ENCODE data around the gene SPSB4.
"Not testable (repeated sequence)": the region's sequence is repeated elsewhere in the genome, so short reads cannot be mapped to it uniquely, and the experiment has no call there.

SPSB4 gene

DNA sequence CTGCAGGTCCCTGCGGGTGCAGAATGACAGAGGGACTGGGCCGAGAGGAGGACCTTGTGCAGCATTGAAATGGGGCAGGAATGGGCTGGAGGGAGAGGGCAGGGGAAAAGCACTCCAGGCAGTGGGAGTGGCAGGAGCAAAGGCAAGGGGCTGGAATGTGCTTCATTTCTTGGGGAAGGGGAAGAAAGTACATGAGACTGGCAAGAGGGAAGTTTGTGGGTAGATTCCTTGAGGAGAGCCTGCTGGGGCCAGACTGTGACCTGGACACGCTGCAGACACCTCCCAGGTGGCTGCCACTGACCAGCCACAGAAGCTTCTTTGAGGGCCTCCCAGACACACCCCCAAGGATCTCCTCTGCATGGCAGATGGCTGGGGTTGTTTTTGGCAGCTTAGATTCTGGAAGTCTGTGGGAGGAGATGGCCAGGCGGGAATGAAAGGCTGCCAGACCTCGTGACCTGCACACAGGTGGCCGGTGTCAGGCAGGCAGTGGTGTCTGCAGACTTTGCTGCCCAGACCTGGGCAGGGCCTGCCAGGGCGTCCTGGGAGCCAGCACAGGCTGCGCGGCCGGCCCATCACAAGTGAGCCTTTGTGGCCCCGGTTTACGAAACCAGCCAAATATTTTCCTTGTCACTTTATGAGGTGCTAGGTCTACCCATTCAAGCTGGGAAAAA lies 53.1 kb downstream of the SPSB4 start:
- Histone ChIP-seq H3K4me3 (ENCODE audit: low read depth, low read length) (no peak overlapping the region), H3K4me1 (ENCODE audit: control insufficient read depth, insufficient read depth, low read length) (peaks cover 5% of the 10 kb centered on the region), H3K27me3 (ENCODE audit: control insufficient read depth, insufficient read depth, low read length) (no peaks in the 10 kb centered on the region), H3K9ac (ENCODE audit: low read depth, low read length) (no peak overlapping the region), H3K36me3 (ENCODE audit: control insufficient read depth, insufficient read depth, low read length) (no peaks in the 10 kb centered on the region), H3K9me3 (ENCODE audit: control insufficient read depth, insufficient read depth, low read length) (no peaks in the 10 kb centered on the region)

DNA sequence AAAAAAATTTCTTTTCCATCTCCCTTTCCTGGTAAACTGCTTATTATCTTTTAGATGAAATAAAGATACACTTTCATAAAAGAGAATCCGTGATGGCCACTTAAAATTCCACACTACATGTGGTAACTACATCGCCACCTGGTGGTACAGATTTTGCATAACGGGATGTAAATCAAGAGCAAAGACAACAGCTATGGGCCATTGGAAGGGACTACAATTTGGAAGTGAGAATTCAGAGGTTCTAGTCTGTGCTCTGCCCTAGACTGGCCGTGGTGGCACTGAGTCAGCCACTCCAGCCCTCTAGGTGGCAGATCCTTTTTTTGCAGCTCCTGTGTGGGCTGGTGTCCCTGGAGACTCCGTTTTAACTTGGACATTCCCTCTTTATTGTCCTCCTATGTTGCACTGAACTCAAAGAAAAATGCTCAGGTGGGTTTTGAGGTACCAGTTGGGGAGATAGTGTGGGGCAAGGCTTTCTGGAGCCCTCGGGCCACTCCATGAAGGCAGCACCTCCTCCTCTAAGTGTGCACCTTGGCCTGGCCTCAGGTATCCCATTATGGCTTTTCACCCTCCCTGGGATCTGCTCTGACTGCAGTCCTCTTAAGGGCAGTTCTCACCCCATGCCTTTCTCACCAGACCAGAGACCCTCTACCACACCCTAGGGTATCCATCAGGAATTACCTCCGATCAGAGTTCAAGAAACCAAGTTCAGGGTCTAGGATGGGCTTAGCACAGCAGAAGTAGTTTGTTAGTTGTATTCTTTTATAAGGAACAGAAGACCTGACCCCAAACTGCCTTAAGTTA lies 54.9 kb downstream of the SPSB4 start:
- Histone ChIP-seq H3K36me3 (ENCODE audit: control insufficient read depth, insufficient read depth, low read length) (no peaks in the 10 kb centered on the region), H3K9ac (ENCODE audit: low read depth, low read length) (no peak overlapping the region), H3K4me3 (ENCODE audit: low read depth, low read length) (no peak overlapping the region), H3K27me3 (ENCODE audit: control insufficient read depth, insufficient read depth, low read length) (no peaks in the 10 kb centered on the region), H3K9me3 (ENCODE audit: control insufficient read depth, insufficient read depth, low read length) (no peaks in the 10 kb centered on the region), H3K4me1 (ENCODE audit: control insufficient read depth, insufficient read depth, low read length) (peaks cover 5% of the 10 kb centered on the region)

DNA sequence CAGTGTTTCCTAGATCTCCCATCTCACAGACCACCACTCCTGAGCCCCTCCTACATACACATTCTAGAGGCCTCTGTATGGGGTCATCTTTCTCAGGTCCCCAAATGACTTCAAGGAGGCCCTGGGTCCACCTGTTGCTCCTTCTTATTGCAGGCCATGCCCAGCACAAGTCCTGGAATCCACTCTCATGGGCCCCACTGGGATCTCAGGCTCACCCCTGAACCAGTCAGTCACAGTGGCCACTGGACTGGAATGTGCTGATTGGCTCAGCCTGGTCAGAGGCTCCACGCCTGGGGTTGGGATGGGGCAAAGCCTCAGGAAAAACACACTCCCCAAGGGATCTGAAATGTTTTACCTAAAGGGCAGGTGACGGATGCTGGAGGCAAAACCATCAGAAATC lies 55.7 kb downstream of the SPSB4 start:
- H3K4me3 ChIP-seq (ENCODE audit: low read depth, low read length) = no peak overlapping the region
- peaks cover 5% of the 10 kb centered on the region for H3K4me1 ChIP-seq (ENCODE audit: control insufficient read depth, insufficient read depth, low read length)
- H3K36me3 ChIP-seq (ENCODE audit: control insufficient read depth, insufficient read depth, low read length) = no peaks in the 10 kb centered on the region
- H3K27me3 ChIP-seq (ENCODE audit: control insufficient read depth, insufficient read depth, low read length) = no peaks in the 10 kb centered on the region
- no peaks in the 10 kb centered on the region for H3K9me3 ChIP-seq (ENCODE audit: control insufficient read depth, insufficient read depth, low read length)
- H3K9ac ChIP-seq (ENCODE audit: low read depth, low read length) = no peak overlapping the region

DNA sequence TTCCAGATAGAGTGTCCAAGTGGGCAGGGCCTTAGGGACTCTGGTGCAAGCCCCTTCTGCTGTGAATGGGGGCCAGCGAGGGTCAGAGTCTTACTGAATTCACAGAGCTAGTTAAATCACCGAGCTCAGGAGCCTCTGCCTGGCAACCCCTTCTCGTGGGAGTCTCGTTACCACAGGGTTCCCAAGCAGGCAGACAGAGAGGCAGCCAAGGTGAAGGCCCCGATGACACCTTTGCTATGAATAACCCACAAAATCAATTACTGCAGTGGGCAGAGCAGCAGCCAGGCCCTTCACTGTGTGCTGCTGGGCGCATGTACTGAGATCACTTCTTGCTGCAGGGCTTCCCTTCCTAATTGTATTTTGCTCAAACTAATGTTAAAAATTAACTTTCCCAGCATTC lies 56.9 kb downstream of the SPSB4 start:
- no peaks in the 10 kb centered on the region for H3K9me3 ChIP-seq (ENCODE audit: control insufficient read depth, insufficient read depth, low read length)
- H3K36me3 ChIP-seq (ENCODE audit: control insufficient read depth, insufficient read depth, low read length) = no peaks in the 10 kb centered on the region
- H3K27me3 ChIP-seq (ENCODE audit: control insufficient read depth, insufficient read depth, low read length) = no peaks in the 10 kb centered on the region
- no peak overlapping the region for H3K9ac ChIP-seq (ENCODE audit: low read depth, low read length)
- no peak overlapping the region for H3K4me3 ChIP-seq (ENCODE audit: low read depth, low read length)
- peaks cover 5% of the 10 kb centered on the region for H3K4me1 ChIP-seq (ENCODE audit: control insufficient read depth, insufficient read depth, low read length)

DNA sequence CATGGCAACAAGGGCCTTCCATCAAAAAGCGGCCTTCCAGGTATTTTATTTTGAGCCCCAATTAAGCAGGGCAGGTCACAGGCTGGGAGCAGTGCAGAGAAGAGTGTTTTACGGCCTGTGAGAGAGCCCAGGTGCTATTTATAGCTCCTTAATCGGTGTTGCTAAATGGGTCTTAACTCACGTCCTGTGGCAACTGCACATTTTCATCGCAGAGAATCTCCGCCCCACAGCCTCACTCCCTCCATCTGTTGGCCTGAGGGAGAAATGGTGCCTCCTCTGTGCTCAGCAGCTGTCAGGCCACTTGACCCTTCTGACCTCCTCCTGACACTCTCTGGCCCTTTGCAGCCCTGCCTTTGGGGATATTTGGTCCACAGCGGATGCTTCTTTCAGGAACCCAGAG lies 58.6 kb downstream of the SPSB4 start:
- no peaks in the 10 kb centered on the region for H3K9me3 ChIP-seq (ENCODE audit: control insufficient read depth, insufficient read depth, low read length)
- no peaks in the 10 kb centered on the region for H3K36me3 ChIP-seq (ENCODE audit: control insufficient read depth, insufficient read depth, low read length)
- H3K9ac ChIP-seq (ENCODE audit: low read depth, low read length) = no peak overlapping the region
- peaks cover 5% of the 10 kb centered on the region for H3K4me1 ChIP-seq (ENCODE audit: control insufficient read depth, insufficient read depth, low read length)
- no peaks in the 10 kb centered on the region for H3K27me3 ChIP-seq (ENCODE audit: control insufficient read depth, insufficient read depth, low read length)
- no peak overlapping the region for H3K4me3 ChIP-seq (ENCODE audit: low read depth, low read length)

DNA sequence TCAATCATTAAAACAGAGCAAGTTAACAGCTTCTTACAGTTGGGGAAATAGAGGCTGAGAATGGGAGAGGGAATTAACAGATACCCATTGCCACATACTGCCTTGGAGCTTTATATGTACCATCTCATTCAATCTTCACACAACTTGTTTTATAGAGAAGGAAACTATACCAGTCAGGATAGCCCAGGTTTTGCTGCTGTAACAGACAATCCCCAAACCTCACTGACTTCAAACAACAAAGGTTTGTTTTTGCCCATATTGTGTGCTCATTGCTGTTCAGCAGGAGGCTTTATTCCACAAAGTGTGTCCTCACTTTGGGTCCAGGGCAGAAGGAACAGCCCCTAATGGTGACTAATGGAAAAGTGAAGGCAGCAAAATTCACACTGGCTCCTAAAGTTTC lies 59.2 kb downstream of the SPSB4 start:
- H3K36me3 ChIP-seq (ENCODE audit: control insufficient read depth, insufficient read depth, low read length) = no peaks in the 10 kb centered on the region
- no peaks in the 10 kb centered on the region for H3K27me3 ChIP-seq (ENCODE audit: control insufficient read depth, insufficient read depth, low read length)
- no peak overlapping the region for H3K9ac ChIP-seq (ENCODE audit: low read depth, low read length)
- no peak overlapping the region for H3K4me3 ChIP-seq (ENCODE audit: low read depth, low read length)
- H3K4me1 ChIP-seq (ENCODE audit: control insufficient read depth, insufficient read depth, low read length) = peaks cover 5% of the 10 kb centered on the region
- no peaks in the 10 kb centered on the region for H3K9me3 ChIP-seq (ENCODE audit: control insufficient read depth, insufficient read depth, low read length)

DNA sequence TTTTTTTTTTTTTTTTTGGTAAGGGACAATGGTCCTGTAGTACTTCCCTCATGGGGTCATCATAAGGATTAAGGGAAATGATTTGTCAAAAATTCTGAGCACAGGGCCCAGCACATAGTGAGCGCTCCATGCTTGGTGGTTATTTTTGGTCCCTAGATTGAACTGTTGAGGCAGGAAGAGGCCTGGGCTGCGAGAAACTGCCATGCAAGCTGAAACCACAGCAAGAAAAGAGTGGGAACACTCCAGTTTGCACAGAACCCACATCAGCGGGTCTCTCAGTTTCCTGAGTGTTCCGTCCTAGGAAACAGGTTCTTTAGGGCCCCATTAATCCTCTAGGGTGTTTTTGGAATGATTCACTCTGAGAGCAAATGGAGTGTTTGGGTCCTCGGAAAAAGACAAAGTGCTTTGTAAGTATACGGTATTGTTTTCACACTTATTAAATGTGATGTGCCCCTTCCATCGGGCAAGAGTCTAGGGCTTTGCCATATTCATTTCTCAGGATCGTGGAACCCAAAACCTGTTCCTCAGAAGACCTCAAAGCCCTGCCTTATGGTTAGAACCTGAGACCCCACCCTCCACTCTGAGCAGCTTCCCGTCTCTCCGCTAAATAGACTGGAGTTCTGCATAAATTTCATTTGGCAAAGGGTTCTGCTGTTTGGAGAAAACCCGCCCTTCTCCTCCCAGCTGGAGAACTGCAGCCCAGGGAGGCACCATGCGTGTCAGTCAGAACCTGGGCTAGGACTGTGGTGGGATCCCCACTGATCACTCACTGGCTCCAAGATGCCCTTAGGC lies 60.4 kb downstream of the SPSB4 start:
- Histone ChIP-seq H3K4me3 (ENCODE audit: low read depth, low read length) (no peak overlapping the region), H3K9ac (ENCODE audit: low read depth, low read length) (no peak overlapping the region), H3K27me3 (ENCODE audit: control insufficient read depth, insufficient read depth, low read length) (no peaks in the 10 kb centered on the region), H3K36me3 (ENCODE audit: control insufficient read depth, insufficient read depth, low read length) (no peaks in the 10 kb centered on the region), H3K4me1 (ENCODE audit: control insufficient read depth, insufficient read depth, low read length) (no peaks in the 10 kb centered on the region), H3K9me3 (ENCODE audit: control insufficient read depth, insufficient read depth, low read length) (no peaks in the 10 kb centered on the region)

DNA sequence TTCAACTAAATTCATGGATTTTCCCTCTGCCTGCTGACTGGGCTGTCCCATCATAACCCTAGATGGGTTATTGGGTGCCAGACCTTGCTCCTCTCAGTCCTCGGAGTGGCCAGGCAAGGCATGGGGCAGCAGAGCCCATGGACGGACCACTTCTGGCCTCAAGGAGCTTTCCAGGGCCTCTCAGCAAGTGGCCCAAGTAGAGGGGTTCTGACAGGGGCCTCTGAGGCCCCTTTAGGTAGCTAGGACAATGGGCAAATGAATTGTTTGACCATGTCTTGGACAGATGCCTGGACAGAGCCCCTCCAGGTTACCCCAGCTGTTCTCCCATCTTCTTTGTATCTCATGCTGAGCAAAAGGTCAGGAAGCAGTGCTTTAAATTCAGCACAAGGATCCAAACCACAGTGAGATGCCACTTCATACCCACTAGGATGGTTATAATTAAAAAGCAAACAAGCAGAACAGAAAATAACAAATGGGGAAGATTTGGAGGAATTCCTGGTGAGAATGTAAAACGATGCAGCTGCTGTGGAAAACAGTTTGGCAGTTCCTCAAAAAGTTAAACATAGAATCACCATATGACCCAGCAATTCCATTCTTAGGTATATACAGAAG lies 61.6 kb downstream of the SPSB4 start:
- Histone ChIP-seq H3K36me3 (ENCODE audit: control insufficient read depth, insufficient read depth, low read length) (no peaks in the 10 kb centered on the region), H3K9ac (ENCODE audit: low read depth, low read length) (no peak overlapping the region), H3K9me3 (ENCODE audit: control insufficient read depth, insufficient read depth, low read length) (no peaks in the 10 kb centered on the region), H3K27me3 (ENCODE audit: control insufficient read depth, insufficient read depth, low read length) (no peaks in the 10 kb centered on the region), H3K4me1 (ENCODE audit: control insufficient read depth, insufficient read depth, low read length) (no peaks in the 10 kb centered on the region), H3K4me3 (ENCODE audit: low read depth, low read length) (no peak overlapping the region)

DNA sequence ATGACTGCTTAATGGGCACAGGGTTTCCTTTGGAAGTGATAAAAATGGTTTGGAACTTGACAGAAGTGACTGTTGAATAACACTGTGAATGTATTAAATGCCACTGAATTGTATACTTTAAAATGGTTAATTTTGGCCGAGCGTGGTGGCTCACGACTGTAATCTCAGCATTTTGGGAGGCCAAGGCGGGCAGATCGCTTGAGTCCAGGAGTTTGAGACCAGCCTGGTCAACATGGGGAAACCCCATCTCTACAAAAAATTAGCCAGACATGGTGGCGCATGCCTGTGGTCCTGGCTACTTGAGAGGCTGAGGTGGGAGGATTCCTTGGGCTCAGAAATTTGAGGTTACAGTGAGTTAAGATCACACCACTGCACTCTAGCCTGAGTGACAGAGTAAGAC lies 62.5 kb downstream of the SPSB4 start:
- H3K27me3 ChIP-seq (ENCODE audit: control insufficient read depth, insufficient read depth, low read length); H3K9ac ChIP-seq (ENCODE audit: low read depth, low read length); H3K36me3 ChIP-seq (ENCODE audit: control insufficient read depth, insufficient read depth, low read length); H3K4me3 ChIP-seq (ENCODE audit: low read depth, low read length); H3K9me3 ChIP-seq (ENCODE audit: control insufficient read depth, insufficient read depth, low read length); H3K4me1 ChIP-seq (ENCODE audit: control insufficient read depth, insufficient read depth, low read length): not testable (repeated sequence)

DNA sequence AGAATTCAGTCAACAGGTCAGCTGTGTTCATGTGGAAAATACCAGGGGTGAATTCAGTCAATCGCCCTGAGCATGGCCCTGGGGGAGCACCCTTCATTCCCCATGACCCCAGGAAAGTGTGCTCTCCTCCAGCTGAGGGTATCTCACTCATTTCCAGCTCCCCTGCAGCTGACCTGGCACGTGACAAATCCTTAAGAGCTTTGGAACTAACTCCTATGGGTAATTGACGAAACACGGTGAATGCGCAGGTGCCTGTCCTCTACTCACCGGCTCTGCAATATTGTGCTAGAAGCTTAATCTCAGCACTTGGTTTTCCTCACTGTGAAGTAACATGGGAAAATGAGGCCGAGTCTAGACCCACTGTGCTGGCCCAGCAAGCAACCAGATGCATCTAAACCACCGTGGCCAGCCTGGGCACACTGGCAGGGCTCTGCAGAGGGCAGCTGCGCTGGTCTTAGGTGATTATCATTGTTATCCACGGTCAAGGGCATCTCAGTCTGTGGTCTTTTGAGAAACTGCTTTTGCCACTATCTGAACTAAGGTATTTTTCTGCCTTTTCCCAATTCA lies 63.1 kb downstream of the SPSB4 start:
- H3K4me3 ChIP-seq (ENCODE audit: low read depth, low read length) = no peak overlapping the region
- H3K4me1 ChIP-seq (ENCODE audit: control insufficient read depth, insufficient read depth, low read length) = no peaks in the 10 kb centered on the region

DNA sequence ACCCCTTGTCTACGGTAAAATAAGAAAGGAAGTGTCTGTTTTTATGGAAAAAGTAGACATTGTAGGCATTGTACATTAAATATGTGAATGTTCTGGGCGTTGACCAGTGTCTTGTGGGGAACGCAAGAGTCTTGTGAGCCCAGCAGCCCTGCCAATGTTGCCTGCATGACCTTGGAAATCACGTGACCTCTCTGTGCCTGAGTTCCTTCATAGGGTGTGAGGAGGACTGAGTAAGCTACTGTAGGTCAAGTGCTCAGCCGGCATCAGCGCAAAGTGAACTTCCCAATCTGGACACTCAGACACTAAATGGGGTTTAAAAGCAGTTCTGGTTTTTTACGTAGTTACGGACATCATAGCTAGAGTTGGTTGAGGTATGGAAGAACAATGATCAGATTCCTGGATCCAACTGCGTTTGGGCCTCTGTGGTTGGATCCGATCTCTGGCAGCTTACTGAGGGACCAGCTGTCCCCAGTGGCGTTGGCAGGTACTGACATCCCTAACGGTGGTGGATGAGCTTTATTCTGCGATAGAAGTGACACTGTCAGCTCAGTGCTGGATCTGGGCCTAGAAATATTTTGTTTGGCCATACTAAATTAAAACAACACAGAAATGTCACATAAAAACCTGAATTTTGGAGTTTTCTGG lies 63.8 kb downstream of the SPSB4 start:
- Histone ChIP-seq H3K4me3 (ENCODE audit: low read depth, low read length) (no peak overlapping the region), H3K27me3 (ENCODE audit: control insufficient read depth, insufficient read depth, low read length) (no peaks in the 10 kb centered on the region), H3K9me3 (ENCODE audit: control insufficient read depth, insufficient read depth, low read length) (no peaks in the 10 kb centered on the region), H3K36me3 (ENCODE audit: control insufficient read depth, insufficient read depth, low read length) (no peaks in the 10 kb centered on the region), H3K4me1 (ENCODE audit: control insufficient read depth, insufficient read depth, low read length) (no peaks in the 10 kb centered on the region), H3K9ac (ENCODE audit: low read depth, low read length) (no peak overlapping the region)

More for the DNA sequence above, 63.1 kb downstream of the SPSB4 start:
- no peak overlapping the region for H3K9ac ChIP-seq (ENCODE audit: low read depth, low read length)
- no peaks in the 10 kb centered on the region for H3K9me3 ChIP-seq (ENCODE audit: control insufficient read depth, insufficient read depth, low read length)
- no peaks in the 10 kb centered on the region for H3K27me3 ChIP-seq (ENCODE audit: control insufficient read depth, insufficient read depth, low read length)
- H3K36me3 ChIP-seq (ENCODE audit: control insufficient read depth, insufficient read depth, low read length) = no peaks in the 10 kb centered on the region

All from iPS-15b (cell line).